Peyer's patch (tissue), 4 donors: ENCODE data around the gene SMNDC1. TPM values are rescaled to one million over a fixed set of nuclear protein-coding genes. Genes with fewer than 3 reads are reported as not detected.

Experiments used
- DNase-seq, 3 donors: peaks; one replicate each; pipeline ENCODE4 v3.0.0-alpha.2; 2017 to 2019
- H3K27ac ChIP-seq, 4 donors: fragments of 200-600 bp; sonication (generic); one replicate each; pipeline ENCODE4 v1.5.1; 2016 to 2019
- H3K27me3 ChIP-seq, 2 donors: fragments of 200-600 bp; sonication (generic); one replicate each; pipeline ENCODE4 v1.5.1; 2019
- H3K36me3 ChIP-seq, 3 donors: fragments of 200-600 bp; sonication (generic); one replicate each; pipeline ENCODE4 v1.5.1; 2016 to 2019
- H3K4me1 ChIP-seq, 4 donors: fragments of 200-600 bp; sonication (generic); one replicate each; pipeline ENCODE4 v1.5.1; 2016 to 2019
- H3K4me3 ChIP-seq, 4 donors: fragments of 200-600 bp; sonication (generic); 1 replicate in 3 of 4; 2 replicates in 1 of 4; pipeline ENCODE4 v1.5.1; 2016 to 2019; ENCODE audit warnings: mild to moderate bottlenecking in 1 of 4
- H3K9me3 ChIP-seq, 4 donors: fragments of 200-600 bp; sonication (generic); one replicate each; pipeline ENCODE4 v1.5.1; 2016 to 2019; ENCODE audit warnings: mild to moderate bottlenecking in 1 of 4
- POLR2A ChIP-seq, 2 donors: fragments of 450-650 bp; IDR thresholded peaks; one replicate each; pipeline ENCODE4 v1.5.1; 2017; ENCODE audit warnings: antibody characterized with exemption in 2 of 2, mild to moderate bottlenecking in 2 of 2, moderate library complexity in 2 of 2
- total RNA-seq, 4 donors: library from RNA; depleted of rRNA; stranded (reverse); fragments of >200 nt; gene quantifications; one replicate each; pipeline ENCODE4 v1.1.0, GENCODE V29; 2016
- TF ChIP-seq, protein P1 (sequence below), 6 experiments: fragments of 450-650 bp in 4 of 6; fragments of 200-600 bp in 2 of 6; sonication (generic) in 1 of 6; IDR thresholded peaks; one replicate each; pipeline ENCODE4 v1.5.1; 2017 to 2019; ENCODE audit warnings: antibody characterized with exemption in 6 of 6, mild to moderate bottlenecking in 3 of 6, moderate library complexity in 1 of 6

The SMNDC1 gene
- total RNA-seq, 4 donors from 2014 or later: 10.5 to 40.4 (median 17.5) TPM

GRCh38 chr10:110242511-110242910 lies 62.2 kb downstream of the SMNDC1 start:
- Histone ChIP-seq H3K4me3 (no peak overlapping the region), H3K36me3 (peaks cover 0 to 16% (median 0%) of the 10 kb centered on the region in 3 donors), H3K4me1 (peaks cover 0 to 8% (median 0%) of the 10 kb centered on the region in 4 donors), H3K9me3 (no peaks in the 10 kb centered on the region), H3K27ac (no peak overlapping the region), H3K27me3 (no peaks in the 10 kb centered on the region)
- TF ChIP-seq, protein P1, sequence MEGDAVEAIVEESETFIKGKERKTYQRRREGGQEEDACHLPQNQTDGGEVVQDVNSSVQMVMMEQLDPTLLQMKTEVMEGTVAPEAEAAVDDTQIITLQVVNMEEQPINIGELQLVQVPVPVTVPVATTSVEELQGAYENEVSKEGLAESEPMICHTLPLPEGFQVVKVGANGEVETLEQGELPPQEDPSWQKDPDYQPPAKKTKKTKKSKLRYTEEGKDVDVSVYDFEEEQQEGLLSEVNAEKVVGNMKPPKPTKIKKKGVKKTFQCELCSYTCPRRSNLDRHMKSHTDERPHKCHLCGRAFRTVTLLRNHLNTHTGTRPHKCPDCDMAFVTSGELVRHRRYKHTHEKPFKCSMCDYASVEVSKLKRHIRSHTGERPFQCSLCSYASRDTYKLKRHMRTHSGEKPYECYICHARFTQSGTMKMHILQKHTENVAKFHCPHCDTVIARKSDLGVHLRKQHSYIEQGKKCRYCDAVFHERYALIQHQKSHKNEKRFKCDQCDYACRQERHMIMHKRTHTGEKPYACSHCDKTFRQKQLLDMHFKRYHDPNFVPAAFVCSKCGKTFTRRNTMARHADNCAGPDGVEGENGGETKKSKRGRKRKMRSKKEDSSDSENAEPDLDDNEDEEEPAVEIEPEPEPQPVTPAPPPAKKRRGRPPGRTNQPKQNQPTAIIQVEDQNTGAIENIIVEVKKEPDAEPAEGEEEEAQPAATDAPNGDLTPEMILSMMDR (IDR thresholded peaks at IDR 0.05): no peak
- TF ChIP-seq POLR2A (IDR thresholded peaks at IDR 0.05): no peak
- no peak for DNase-seq

- Histone ChIP-seq H3K9me3 (no peaks in the 10 kb centered on the region), H3K4me3 (no peak overlapping the region), H3K27ac (no peak overlapping the region), H3K4me1 (peaks cover 0 to 8% (median 0%) of the 10 kb centered on the region in 4 donors), H3K36me3 (peaks cover 0 to 18% (median 0%) of the 10 kb centered on the region in 3 donors), H3K27me3 (no peaks in the 10 kb centered on the region)
- DNase-seq: no peak
- TF ChIP-seq, protein P1 (IDR thresholded peaks at IDR 0.05): no peak
- no peak for TF ChIP-seq POLR2A (IDR thresholded peaks at IDR 0.05)
Measured at GRCh38 chr10:110241841-110242240, 62.9 kb downstream of the SMNDC1 start.

DNA sequence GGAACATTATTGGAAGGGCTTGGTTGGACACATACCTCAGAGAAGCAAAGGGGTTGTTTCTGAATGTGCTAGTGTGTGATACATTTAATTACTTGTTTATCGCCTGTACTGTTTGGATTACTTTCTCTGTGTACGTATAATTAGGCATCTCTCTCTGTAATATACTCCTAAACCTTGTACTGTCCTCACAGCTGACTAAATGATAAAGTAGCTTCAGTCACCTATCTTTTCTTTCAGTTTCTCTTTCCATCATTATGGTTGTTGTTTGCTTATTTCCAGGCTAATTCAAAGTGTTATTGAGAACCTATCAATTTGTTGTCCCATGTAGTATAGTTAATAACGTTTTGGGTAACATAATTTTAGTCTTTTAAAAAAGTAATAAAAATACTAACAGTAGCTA lies 63.3 kb downstream of the SMNDC1 start:
- H3K9me3 ChIP-seq: no peaks in the 10 kb centered on the region
- no peak overlapping the region for H3K4me3 ChIP-seq
- peaks cover 0 to 18% (median 0%) of the 10 kb centered on the region in 3 donors for H3K36me3 ChIP-seq
- H3K27ac ChIP-seq: peak overlapping the region in 1 of 4 donors; percentile 47
- no peak for DNase-seq
- H3K27me3 ChIP-seq: no peaks in the 10 kb centered on the region
- peaks cover 0 to 8% (median 0%) of the 10 kb centered on the region in 4 donors for H3K4me1 ChIP-seq
- no peak for TF ChIP-seq POLR2A (IDR thresholded peaks at IDR 0.05)
- TF ChIP-seq, protein P1 (IDR thresholded peaks at IDR 0.05): no peak

Other genes with a start within 250 kb of the SMNDC1 start
- 10 to 100 TPM; 37.1 to 58.0 (median 47.8) TPM for gene MXI1, start 97.3 kb downstream of the SMNDC1 start, total RNA-seq
- gene DUSP5, start 193.0 kb upstream of the SMNDC1 start, total RNA-seq: 10 to 100 TPM; 22.1 to 33.8 (median 26.3) TPM